Right lobe of liver (tissue), 6 donors: ENCODE measurements around the gene RPL36AL. TPM values are rescaled to one million over a fixed set of nuclear protein-coding genes. Genes with fewer than 3 reads are reported as not detected.
A peak's percentile ranks its signal among the peaks of the same experiment; 100 is the strongest.
"Not testable (repeated sequence)": the region's sequence is repeated elsewhere in the genome, so short reads cannot be mapped to it uniquely, and the experiment has no call there.

ENCODE experiments used
- ATAC-seq, 4 donors: fragments of 200-7000 bp; cut with Tn5 transposase; one replicate each; pipeline ENCODE4 v1.9.1; 2020; ENCODE audit warnings: mild to moderate bottlenecking in 4 of 4, moderate library complexity in 4 of 4
- DNase-seq, 3 donors: peaks; one replicate each; pipeline ENCODE4 v3.0.0-alpha.2; 2020
- H3K27ac ChIP-seq, 3 donors: fragments of 200-600 bp; one replicate each; pipeline ENCODE4 v1.8.0; 2022
- H3K27me3 ChIP-seq, 2 donors: fragments of 200-600 bp; one replicate each; pipeline ENCODE4 v1.8.0; 2022
- H3K36me3 ChIP-seq, 4 donors: fragments of 200-600 bp; sonication (generic) in 1 of 4; one replicate each; pipeline versions ENCODE4 v1.5.1 to v1.8.0; 2017 to 2022; ENCODE audit warnings: control low read depth in 1 of 4
- H3K4me1 ChIP-seq, 4 donors: fragments of 200-600 bp; sonication (generic) in 1 of 4; one replicate each; pipeline versions ENCODE4 v1.5.1 to v1.8.0; 2017 to 2022; ENCODE audit warnings: control low read depth in 1 of 4
- H3K4me3 ChIP-seq, 3 donors: fragments of 200-600 bp; one replicate each; pipeline ENCODE4 v1.8.0; 2022
- H3K9me3 ChIP-seq, 4 donors: fragments of 200-600 bp; sonication (generic) in 1 of 4; one replicate each; pipeline versions ENCODE4 v1.5.1 to v1.8.0; 2017 to 2022; ENCODE audit warnings: control low read depth in 1 of 4
- POLR2A ChIP-seq: fragments of 450-650 bp; IDR thresholded peaks from one replicate; pipeline ENCODE4 v1.6.1; 2017; ENCODE audit warnings: antibody characterized with exemption, mild to moderate bottlenecking
- WGBS: methylation state at CpG from one replicate; pipeline ENCODE4 v1.1.6; 2018; ENCODE audit warnings: low coverage, low lambda C conversion rate; ENCODE audit not compliant: insufficient coverage; ENCODE audit errors: missing lambda C conversion rate; 5-methylcytosine and 5-hydroxymethylcytosine counted together
- intact Hi-C, 2 donors: fragments of 100-400 bp; cut with DNase I; formaldehyde crosslinking; loops; one replicate each; pipeline versions ENCODE4 v1.11.2 to v1.14.1; 2022
- total RNA-seq, 6 experiments: library from RNA; depleted of rRNA in 2 of 6; stranded (reverse); fragments of >200 nt in 2 of 6; fragmentation: NEBNext Ultra II Directional in 3 of 6; extraction: Animal tissue kit (Norgen Biotek cat#: 25700) in 3 of 6; gene quantifications; one replicate each; pipeline versions ENCODE4 v1.1.0 to v1.2.4, GENCODE V29; 2016 to 2023
- TF ChIP-seq, protein P1 (sequence below), 4 donors: fragments of 200-600 bp in 3 of 4; fragments of 450-650 bp in 1 of 4; IDR thresholded peaks; one replicate each; pipeline versions ENCODE4 v1.5.1 to v1.8.0; 2016 to 2022; ENCODE audit warnings: antibody characterized with exemption in 4 of 4, mild to moderate bottlenecking in 2 of 4
- donor health status: DM: no; HTN: yes; CAD: no.
- donor health status: DM: no; HTN: no; CAD: no.
- donor health status: DM: no; HTN: no; CAD: no.
- donor health status: DM: no; HTN: yes; CAD: no.
- donor health status: DM: no; HTN: yes; CAD: no.

Gene RPL36AL
- total RNA-seq, 6 experiments from 2014 or later: 67.4 to 157 (median 82.7) TPM

GRCh38 chr14:49621114-49621881 lies 872 bp upstream of the RPL36AL start:
- ATAC-seq: peak; percentile 20 to 56 (median 48)
- TF ChIP-seq POLR2A: no peak
- TF ChIP-seq, protein P1, sequence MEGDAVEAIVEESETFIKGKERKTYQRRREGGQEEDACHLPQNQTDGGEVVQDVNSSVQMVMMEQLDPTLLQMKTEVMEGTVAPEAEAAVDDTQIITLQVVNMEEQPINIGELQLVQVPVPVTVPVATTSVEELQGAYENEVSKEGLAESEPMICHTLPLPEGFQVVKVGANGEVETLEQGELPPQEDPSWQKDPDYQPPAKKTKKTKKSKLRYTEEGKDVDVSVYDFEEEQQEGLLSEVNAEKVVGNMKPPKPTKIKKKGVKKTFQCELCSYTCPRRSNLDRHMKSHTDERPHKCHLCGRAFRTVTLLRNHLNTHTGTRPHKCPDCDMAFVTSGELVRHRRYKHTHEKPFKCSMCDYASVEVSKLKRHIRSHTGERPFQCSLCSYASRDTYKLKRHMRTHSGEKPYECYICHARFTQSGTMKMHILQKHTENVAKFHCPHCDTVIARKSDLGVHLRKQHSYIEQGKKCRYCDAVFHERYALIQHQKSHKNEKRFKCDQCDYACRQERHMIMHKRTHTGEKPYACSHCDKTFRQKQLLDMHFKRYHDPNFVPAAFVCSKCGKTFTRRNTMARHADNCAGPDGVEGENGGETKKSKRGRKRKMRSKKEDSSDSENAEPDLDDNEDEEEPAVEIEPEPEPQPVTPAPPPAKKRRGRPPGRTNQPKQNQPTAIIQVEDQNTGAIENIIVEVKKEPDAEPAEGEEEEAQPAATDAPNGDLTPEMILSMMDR (IDR thresholded peaks at IDR 0.05): no peak
- H3K9me3 ChIP-seq: no peaks in the 10 kb centered on the region
- peak overlapping the region; percentile 80 to 96 (median 88) for H3K27ac ChIP-seq
- intact Hi-C loops: no loop called here
- H3K27me3 ChIP-seq: no peaks in the 10 kb centered on the region
- peaks cover 0 to 29% (median 4%) of the 10 kb centered on the region in 4 donors for H3K4me1 ChIP-seq
- peaks cover 0 to 17% (median 8%) of the 10 kb centered on the region in 4 donors for H3K36me3 ChIP-seq
- WGBS: 6% methylated on average over 8 of the region's 65 CpGs
- DNase-seq: peak; percentile 68 to 80 (median 73)
- peak overlapping the region; percentile 92 to 97 (median 95) for H3K4me3 ChIP-seq

DNA sequence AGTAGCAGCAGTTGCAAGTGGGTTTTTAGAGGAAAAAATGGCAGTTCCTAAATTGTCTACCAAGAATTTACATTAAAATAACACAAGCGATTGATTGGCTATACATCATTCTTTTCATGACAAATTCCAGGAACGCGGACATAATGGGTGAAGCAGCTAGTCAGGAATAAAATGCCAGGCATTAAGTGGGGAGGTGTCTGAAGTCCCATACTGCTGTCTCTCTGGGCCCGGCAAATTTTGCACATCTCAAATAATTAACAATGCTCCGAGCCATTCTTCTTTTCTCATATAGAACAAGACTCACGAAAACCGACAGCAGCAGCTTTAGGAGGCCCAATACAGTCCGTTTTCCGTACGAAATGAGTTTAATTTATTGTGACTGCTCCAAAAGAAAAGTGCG lies 696 bp downstream of the RPL36AL start:
- intact Hi-C loops: no loop called here
- H3K4me1 ChIP-seq: peaks cover 0 to 20% (median 3%) of the 10 kb centered on the region in 4 donors
- no peak for DNase-seq
- H3K36me3 ChIP-seq: peaks cover 0 to 10% (median 5%) of the 10 kb centered on the region in 4 donors
- no peaks in the 10 kb centered on the region for H3K27me3 ChIP-seq
- H3K4me3 ChIP-seq: peak overlapping the region; percentile 92 to 97 (median 95)
- under 1% methylated on average over 11 of the region's 11 CpGs for WGBS
- no peak for ATAC-seq
- peak overlapping the region; percentile 81 to 96 (median 88) for H3K27ac ChIP-seq
- H3K9me3 ChIP-seq: no peaks in the 10 kb centered on the region
- TF ChIP-seq, protein P1 (IDR thresholded peaks at IDR 0.05): no peak
- TF ChIP-seq POLR2A: no peak

- Histone ChIP-seq H3K4me1 (peaks cover 0 to 15% (median 3%) of the 10 kb centered on the region in 4 donors), H3K36me3 (peaks cover 0 to 10% (median 5%) of the 10 kb centered on the region in 4 donors), H3K4me3 (peak overlapping the region; percentile 92 to 97 (median 95))
- H3K9me3 ChIP-seq, ATAC-seq, H3K27me3 ChIP-seq, H3K27ac ChIP-seq, DNase-seq, intact Hi-C loops: not testable (repeated sequence)
- WGBS: 44% methylated on average over 19 of the region's 19 CpGs
These were observed 1.2 kb downstream of the RPL36AL start for GRCh38 chr14:49619273-49619672.

DNA sequence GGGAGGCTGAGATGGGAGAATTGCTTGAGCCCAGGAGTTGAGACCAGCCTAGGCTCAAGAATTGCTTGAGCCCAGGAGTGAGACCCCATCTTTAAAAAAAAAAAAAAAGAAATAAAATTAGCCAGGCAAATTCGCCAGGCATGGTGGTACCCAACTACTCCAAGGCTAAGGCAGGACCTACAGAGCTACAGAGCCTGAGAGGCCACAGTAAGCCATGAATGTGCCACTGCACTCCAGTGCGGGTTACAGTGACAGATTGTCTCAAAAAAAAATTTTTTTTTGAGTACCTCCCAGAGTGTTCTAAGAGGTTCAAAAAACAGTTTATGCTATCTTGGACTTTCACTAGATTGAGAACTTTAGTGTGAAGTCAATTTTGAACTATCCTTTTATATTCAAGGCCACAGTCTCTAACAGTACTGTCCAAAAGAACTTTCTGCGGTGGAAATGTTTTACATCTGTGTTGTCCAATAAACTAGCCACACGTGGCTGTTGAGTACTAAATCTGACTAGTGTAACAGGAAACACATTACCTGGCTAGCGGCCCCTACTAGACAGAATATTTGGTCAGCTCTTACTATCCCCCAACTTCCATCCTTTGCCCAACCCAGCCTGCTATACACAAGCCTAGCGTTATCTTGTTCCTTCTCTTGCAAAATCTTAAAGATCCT lies 2.4 kb downstream of the RPL36AL start:
- ATAC-seq: no peak
- TF ChIP-seq POLR2A: no peak
- Histone ChIP-seq H3K27ac (no peak overlapping the region), H3K4me3 (no peak overlapping the region), H3K4me1 (peaks cover 0 to 5% (median 0%) of the 10 kb centered on the region in 4 donors), H3K9me3 (no peaks in the 10 kb centered on the region), H3K36me3 (peaks cover 0 to 10% (median 5%) of the 10 kb centered on the region in 4 donors), H3K27me3 (no peaks in the 10 kb centered on the region)
- DNase-seq: no peak
- intact Hi-C loops: no loop called here
- WGBS: 89% methylated on average over 6 of the region's 6 CpGs

- whole genome bisulfite sequencing: 86% methylated on average over 4 of the region's 6 CpGs
- no peak for TF ChIP-seq POLR2A
- TF ChIP-seq, protein P1 (IDR thresholded peaks at IDR 0.05): no peak
- intact Hi-C loops: no loop called here
These were observed 4.7 kb downstream of the RPL36AL start for GRCh38 chr14:49615776-49616175.

More at GRCh38 chr14:49615776-49616175, 4.7 kb downstream of the RPL36AL start:
- peaks cover 0 to 10% (median 5%) of the 10 kb centered on the region in 4 donors for H3K36me3 ChIP-seq
- H3K27me3 ChIP-seq: no peaks in the 10 kb centered on the region
- no peaks in the 10 kb centered on the region for H3K9me3 ChIP-seq
- no peaks in the 10 kb centered on the region for H3K4me1 ChIP-seq
- no peak for DNase-seq
- no peak for ATAC-seq
- H3K27ac ChIP-seq: no peak overlapping the region
- no peak overlapping the region for H3K4me3 ChIP-seq
